HEK293 (cell line): Measurements from ENCODE around the gene GYS2.
A peak's percentile ranks its signal among the peaks of the same experiment; 100 is the strongest.

Source experiments
- CTCF ChIA-PET: fragments of 350-600 bp; formaldehyde crosslinking; extraction: SDS; loops from one replicate; lab custom pipeline; 2021; ENCODE audit warnings: antibody characterized with exemption; lab: Yijun Ruan, JAX
- POLR2A ChIA-PET: fragments of 300-600 bp; formaldehyde crosslinking; extraction: SDS; loops from one replicate; lab custom pipeline; 2020; ENCODE audit warnings: antibody characterized with exemption, inconsistent platforms; lab: Yijun Ruan, JAX
- H3K27ac ChIP-seq: fragments of 200-500 bp; sonication (Bioruptor generic); 2 replicates; pipeline ENCODE4 v1.5.1; 2014; ENCODE audit warnings: low read depth, low read length, control low read depth, inconsistent platforms; ENCODE audit errors: extremely low read depth
- H3K36me3 ChIP-seq, 2 experiments: fragments of 200-500 bp in 1 of 2; sonication (Bioruptor generic) in 1 of 2; 1 replicate in 1 of 2; 2 replicates in 1 of 2; pipeline ENCODE4 v1.5.1; 2014 to 2017; ENCODE audit warnings: inconsistent platforms in 2 of 2, low read length in 2 of 2; ENCODE audit not compliant: control insufficient read depth in 2 of 2, insufficient read depth in 1 of 2
- H3K4me1 ChIP-seq: fragments of 200-500 bp; sonication (Bioruptor generic); 2 replicates; pipeline ENCODE4 v1.5.1; 2014; ENCODE audit warnings: mild to moderate bottlenecking, low read length, inconsistent platforms; ENCODE audit not compliant: control insufficient read depth, insufficient read depth
- H3K4me3 ChIP-seq: 2 replicates; pipeline ENCODE4 v1.5.1; 2011; ENCODE audit warnings: low read depth, mild to moderate bottlenecking, control low read depth, low read length, moderate library complexity
- H3K9me3 ChIP-seq: fragments of 200-500 bp; sonication (Bioruptor generic); 2 replicates; pipeline ENCODE4 v1.5.1; 2014; ENCODE audit warnings: low read depth, low read length, inconsistent platforms; ENCODE audit not compliant: control insufficient read depth, insufficient read depth
- PRDM4 ChIP-seq: fragments of 450-650 bp; formaldehyde crosslinking; IDR thresholded peaks from 2 replicates; pipeline ENCODE4 v1.5.1; 2017; ENCODE audit warnings: missing biosample characterization, missing genetic modification characterization
- SCRT1 ChIP-seq: fragments of 450-650 bp; formaldehyde crosslinking; IDR thresholded peaks from 2 replicates; pipeline ENCODE4 v1.5.1; 2016; ENCODE audit warnings: missing biosample characterization, missing genetic modification characterization, borderline replicate concordance
- SCRT2 ChIP-seq: fragments of 450-650 bp; formaldehyde crosslinking; IDR thresholded peaks from 2 replicates; pipeline ENCODE4 v1.5.1; 2016; ENCODE audit warnings: missing biosample characterization, missing genetic modification characterization
- ZNF335 ChIP-seq: fragments of 450-650 bp; formaldehyde crosslinking; conservative IDR thresholded peaks from 2 replicates; pipeline ENCODE4 v1.5.1; 2016; ENCODE audit warnings: missing biosample characterization, missing genetic modification characterization
- ZNF521 ChIP-seq: fragments of 450-650 bp; formaldehyde crosslinking; IDR thresholded peaks from 2 replicates; pipeline ENCODE4 v1.5.1; 2017; ENCODE audit warnings: missing biosample characterization, mild to moderate bottlenecking, missing genetic modification characterization

GYS2 gene

GRCh38 chr12:21500786-21501257 lies 103.8 kb downstream of the GYS2 start:
- peak overlapping the region; percentile 44 for H3K4me3 ChIP-seq
- peak overlapping the region; percentile 67; the same call in 1 of the 2 replicates for H3K27ac ChIP-seq
- no peak for TF ChIP-seq PRDM4 (tag by site-specific recombination)
- peak; percentile 6 for TF ChIP-seq ZNF335
- H3K9me3 ChIP-seq, result no peaks in the 10 kb centered on the region
- ChIA-PET POLR2A (interaction anchor here (1.0 to 2.1 kb wide), 6 partner anchors 26 to 166 kb away, joined by 3 to 13 read pairs (median 4); partner anchors contain the start of genes LDHB, PYROXD1 and SPX), CTCF (interaction anchor here (1.0 kb wide), 1 partner anchor 252 kb away, joined by 5 read pairs; no protein-coding TSS in a partner anchor)
- peaks cover 8 to 34% of the 10 kb centered on the region in 2 experiments; a peak in 2 of 3 replicates for H3K36me3 ChIP-seq
- H3K4me1 ChIP-seq, result peaks cover 11% of the 10 kb centered on the region

- CTCF ChIA-PET, result no interaction called here
- no peak overlapping the region for H3K27ac ChIP-seq
- POLR2A ChIA-PET, result no interaction called here
- H3K36me3 ChIP-seq, result peaks cover 8 to 42% of the 10 kb centered on the region in 2 experiments; a peak in 2 of 3 replicates
- peak; percentile 97 for TF ChIP-seq SCRT2 (tag by site-specific recombination)
- TF ChIP-seq SCRT1, result peak; percentile 97
- TF ChIP-seq ZNF521, result no peak
- no peaks in the 10 kb centered on the region for H3K9me3 ChIP-seq
- H3K4me3 ChIP-seq, result no peak overlapping the region
- peaks cover 11% of the 10 kb centered on the region for H3K4me1 ChIP-seq
These were observed 104.9 kb downstream of the GYS2 start for GRCh38 chr12:21499765-21500164.
